Activated CD8-positive, alpha-beta memory T cell treated with anti-CD3 and anti-CD28 coated beads, Interleukin-2, amount 50 U/mL, for 48 hours (primary cell): ENCODE results near the gene ZHX3.

Source experiments
- DNase-seq: peaks from one replicate; pipeline ENCODE4 v3.0.0-alpha.2; 2020

ZHX3 gene

GRCh38 chr20:41221614-41222218, 95.8 kb downstream of the ZHX3 start:
- no peak for DNase-seq

GRCh38 chr20:41219824-41220223, 97.7 kb downstream of the ZHX3 start:
- no peak for DNase-seq

- DNase-seq, result no peak
These were observed 99.1 kb downstream of the ZHX3 start for GRCh38 chr20:41218466-41218865.

- no peak for DNase-seq
These were observed 100.1 kb downstream of the ZHX3 start for GRCh38 chr20:41217422-41217821.

GRCh38 chr20:41214666-41215065, 102.9 kb downstream of the ZHX3 start:
- DNase-seq, result no peak

- DNase-seq, result no peak
These were observed 103.3 kb downstream of the ZHX3 start for GRCh38 chr20:41214202-41214601.

GRCh38 chr20:41213150-41213820, 104.2 kb downstream of the ZHX3 start:
- DNase-seq, result no peak

- DNase-seq, result no peak
These were observed 112.2 kb downstream of the ZHX3 start for GRCh38 chr20:41205313-41205712.

DNA sequence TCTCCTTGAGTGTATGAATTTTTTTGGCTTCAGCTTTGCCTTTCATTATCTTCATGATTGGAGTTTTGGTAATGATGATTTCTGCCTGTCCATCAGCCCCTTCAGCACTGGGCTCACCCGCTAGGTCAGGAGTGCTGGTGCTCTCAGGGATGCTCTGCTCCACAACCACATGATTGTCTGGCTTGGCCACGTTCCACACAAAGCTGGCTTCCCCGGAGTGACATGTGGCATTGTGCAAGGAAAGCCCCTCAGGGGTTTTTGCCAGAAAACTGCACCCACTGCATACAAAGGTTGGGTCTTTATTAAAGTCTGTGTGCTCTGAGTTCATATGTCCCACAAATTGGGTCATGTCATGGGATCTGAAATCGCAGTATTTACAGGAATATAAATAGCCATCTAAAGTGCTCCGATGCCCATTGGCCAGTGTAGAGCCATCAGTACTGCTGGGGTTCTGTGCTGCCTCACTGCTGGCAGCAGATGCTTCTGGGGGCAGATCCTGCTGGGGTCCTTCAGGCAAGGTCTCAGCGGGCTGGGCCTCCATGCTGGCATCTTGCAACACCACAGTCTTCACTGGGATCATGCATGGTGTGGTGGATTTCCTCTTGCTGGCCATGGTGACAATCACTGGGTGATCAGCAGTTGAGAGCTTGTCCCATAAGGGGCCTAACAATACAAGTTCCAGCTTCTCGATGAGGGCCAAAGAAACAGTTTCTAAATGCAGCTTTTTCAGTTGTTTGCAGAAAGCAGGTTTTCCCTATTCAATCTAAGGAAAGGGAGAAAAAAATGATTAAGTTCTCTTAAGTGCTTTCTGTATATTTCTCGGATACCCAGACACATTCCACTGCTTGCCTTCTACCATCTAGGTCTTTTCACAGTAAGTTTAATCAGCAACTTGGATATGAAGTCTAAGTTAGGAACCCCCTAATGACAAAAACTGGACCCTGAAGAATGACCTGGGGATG, 112.9 kb downstream of the ZHX3 start:
- DNase-seq, result no peak

- no peak for DNase-seq
These were observed 113.9 kb downstream of the ZHX3 start for GRCh38 chr20:41203660-41204059.

DNA sequence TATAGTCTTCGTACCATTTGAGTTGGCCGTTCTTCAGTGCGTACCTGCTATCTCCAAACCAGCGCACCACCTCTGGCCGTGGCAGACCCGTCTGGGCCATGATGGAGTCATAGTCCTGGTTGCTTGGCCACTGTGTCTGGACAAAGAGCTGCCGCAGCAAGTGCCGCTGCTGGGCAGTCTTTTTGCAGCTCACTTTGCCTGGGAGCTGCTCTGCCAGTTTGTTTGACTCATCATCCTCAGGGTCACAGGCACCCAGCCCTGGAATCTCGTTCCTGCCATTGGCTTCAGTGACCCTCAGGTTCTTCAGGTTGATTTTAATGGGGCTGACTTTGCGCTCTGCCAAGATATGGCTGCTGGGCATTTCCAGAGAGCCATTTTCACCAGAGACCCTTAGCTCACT, 115.1 kb downstream of the ZHX3 start:
- DNase-seq, result no peak

GRCh38 chr20:41201760-41202159, 115.8 kb downstream of the ZHX3 start:
- DNase-seq, result no peak

DNA sequence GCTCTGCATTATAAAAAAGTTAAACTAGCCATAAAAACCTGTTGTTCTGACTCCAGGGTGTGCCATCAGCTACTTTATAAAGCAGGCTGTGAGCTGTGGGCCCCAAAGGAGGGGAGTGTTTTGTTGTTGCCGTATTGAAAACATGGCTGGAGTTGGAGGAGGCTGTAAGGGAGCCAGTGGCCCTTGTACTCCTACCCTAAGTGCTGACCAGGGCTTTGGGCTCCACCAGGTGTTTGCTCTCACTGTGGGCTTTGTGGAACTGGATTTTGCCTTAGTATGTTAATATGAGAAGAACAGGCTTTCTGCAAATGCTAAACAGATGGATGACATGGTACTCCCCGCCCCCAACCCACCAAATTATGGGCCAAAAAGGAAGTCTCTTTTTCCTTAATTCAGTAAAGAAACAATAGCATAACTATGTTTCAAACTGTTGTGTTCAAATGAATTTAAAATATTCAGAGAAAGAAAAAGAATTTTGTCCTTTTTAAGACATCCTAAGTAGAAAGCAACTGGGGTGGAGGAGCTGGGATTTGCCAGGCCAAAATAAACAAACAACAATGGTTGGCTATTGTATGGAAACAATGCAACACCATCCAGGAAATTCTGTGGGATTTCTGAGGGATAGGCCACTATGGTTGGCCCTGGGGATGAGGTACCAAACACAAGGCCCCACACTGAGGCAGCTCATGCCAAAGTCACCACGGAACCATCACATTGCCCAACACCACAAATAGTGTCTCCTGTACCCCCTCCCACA, 116.9 kb downstream of the ZHX3 start:
- no peak for DNase-seq

DNA sequence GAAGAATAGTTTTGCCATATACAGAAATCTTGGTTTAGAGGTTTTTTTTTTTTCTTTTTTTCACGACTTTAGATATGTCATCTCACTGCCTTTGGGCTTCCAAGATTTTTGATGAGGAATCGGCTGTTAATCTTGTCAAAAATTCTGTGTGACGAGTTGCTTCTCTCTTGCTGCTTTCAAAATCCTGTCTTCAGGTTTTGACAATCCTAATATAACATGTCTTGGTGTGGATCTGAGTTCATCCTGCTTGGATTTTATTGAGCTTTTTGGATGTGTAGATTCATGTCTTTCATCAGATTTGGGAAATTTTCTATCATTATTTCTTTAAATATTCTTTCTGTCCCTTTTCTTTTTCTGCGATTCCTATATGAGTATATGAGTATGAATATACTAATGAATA, 119.1 kb downstream of the ZHX3 start:
- DNase-seq, result no peak

- no peak for DNase-seq
These were observed 120.8 kb downstream of the ZHX3 start for GRCh38 chr20:41196653-41197225.

- no peak for DNase-seq
These were observed 125.0 kb downstream of the ZHX3 start for GRCh38 chr20:41192575-41192974.

- no peak for DNase-seq
These were observed 125.7 kb downstream of the ZHX3 start for GRCh38 chr20:41191562-41192500.

GRCh38 chr20:41187668-41188067, 129.9 kb downstream of the ZHX3 start:
- DNase-seq, result no peak

DNA sequence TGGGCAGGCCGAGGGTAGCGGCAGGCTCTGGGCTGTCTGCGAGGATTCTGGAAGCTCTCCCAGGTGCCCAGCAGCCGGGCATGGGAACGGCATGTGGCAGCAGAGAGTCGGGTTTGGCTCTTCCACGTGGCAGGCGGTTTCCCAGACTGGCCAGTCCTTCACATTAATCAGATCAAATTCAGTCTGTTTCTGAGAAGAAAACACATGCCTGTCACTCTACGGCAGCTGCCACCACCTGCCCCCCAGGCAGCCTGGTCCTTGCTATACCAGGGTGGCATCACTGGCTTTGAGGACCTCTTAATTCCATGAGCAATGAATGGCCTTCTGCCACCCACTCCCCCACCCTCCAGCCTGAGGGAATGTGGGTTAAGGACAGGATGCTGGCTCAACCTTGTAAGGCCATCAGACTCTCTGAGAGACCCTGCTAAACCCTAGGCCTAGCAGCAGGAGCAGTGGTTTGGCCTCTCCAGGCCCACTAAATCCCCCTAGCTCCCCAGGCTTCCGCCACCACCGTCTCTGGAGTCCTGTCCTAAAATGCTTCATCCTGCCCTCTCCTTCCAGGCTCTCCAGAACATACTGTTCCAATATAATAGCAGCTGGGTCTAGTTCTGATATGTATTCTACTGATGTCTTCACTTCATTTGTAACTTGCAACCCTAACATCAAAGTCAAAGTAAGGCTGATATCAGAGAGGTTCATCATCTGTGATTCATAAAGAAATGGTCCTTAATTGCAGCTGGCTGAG, 132.3 kb downstream of the ZHX3 start:
- DNase-seq, result peak; percentile 49

GRCh38 chr20:41183831-41184230, 133.7 kb downstream of the ZHX3 start:
- no peak for DNase-seq

DNA sequence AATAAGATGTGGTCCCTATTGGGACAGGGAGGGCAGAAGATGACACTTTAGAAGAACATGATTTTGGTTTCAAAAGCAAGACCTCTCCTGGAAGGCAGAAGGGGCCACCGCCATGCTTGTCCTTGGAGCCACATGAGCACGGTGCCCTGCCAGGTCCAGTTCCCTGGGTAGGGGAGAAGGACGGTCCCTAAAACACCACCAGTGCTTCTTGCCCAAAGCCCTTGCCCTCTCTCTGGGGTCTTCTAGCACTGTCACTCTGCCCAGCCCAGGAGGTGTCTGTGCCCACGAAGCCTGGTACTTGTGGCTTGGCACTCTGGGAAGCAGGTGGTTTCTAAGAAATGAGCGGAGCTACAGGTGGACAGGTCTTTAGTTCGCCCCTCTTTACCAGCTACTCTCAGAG, 134.1 kb downstream of the ZHX3 start:
- DNase-seq, result peak; percentile 46
